Inferior parietal cortex (tissue), 1 donor: ENCODE results near the gene HPCA.
"Not testable (repeated sequence)": the region's sequence is repeated elsewhere in the genome, so short reads cannot be mapped to it uniquely, and the experiment has no call there.

Experiments used
- DNase-seq: peaks from one replicate; pipeline ENCODE4 v3.0.0-alpha.2; 2016; ENCODE audit errors: extremely low spot score

HPCA gene

DNA sequence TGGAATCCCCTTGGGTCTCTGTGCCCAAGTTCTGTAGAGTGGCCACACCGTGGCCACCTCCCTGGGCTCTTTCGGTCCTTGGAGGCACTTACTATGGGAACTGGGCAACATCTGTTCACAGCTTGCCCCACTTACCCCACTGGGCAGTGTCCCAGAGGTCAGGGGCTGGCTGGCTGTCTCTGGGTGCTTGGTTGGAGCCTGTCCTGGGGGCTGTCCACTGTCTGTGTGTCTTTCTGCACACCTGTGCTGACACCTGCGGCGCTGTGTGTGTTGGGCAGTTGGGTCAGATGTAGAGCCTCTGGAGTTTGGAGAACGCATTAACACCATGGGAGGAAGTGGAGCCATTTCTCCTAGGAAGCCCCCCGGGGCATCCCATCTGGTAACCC is 16.2 kb downstream of the HPCA start:
- no peak for DNase-seq

DNA sequence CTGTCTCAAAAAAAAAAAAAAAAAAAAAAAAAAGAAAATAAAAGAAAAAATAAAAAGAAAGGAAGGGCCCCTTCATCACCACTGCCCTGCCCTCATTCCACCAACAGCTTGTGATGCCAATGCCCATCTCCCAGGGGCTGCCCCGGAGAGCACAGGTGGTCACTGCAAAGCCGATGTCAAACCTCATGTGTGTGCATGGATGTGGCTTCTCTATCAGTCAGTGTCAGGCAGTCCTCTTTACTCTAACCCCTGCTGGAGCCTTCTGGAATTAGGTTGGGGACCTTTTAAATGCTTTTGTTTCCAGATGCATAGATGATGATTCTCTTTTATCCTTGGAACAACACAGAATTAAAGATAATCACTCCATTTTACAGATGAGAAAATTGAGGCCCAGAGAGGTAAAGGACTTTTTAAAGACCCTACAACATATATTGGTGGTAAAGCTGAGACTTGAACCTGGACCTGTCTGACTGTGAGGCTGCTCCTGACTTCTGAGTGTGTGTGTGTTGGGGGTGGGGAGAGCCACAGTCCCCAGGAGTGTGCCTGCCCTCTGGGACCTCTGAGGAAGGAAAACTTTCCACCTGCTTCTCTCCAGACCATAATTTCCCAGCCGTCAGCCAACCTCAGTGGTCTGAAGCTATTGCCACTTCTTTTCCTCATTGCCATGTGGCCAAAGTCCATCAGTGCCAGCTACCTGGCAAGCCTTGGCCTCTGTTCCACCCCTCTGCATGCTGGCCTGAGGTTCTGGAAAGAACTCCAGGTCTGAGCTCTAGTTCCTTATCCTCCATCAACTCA is 17.9 kb downstream of the HPCA start:
- no peak for DNase-seq

DNA sequence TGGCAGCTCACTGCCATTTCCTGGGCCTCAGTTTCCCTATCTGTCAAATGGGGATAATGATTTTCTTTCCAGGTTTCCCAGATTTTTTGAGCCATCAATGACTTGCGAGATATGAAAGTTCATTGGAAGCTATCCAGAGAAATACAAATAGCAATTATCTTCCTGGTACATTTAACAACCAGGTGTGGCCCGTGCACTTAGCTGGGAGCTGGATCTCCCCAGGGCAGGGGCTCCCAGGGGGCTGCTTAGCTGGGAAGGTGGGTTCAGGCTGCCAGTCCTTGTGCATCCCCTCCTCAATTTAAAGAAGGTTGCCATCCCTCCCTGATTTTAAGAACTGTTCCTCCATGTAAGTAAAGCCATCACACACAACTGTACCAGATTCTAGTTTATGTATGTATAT is 18.5 kb downstream of the HPCA start:
- DNase-seq, result no peak

DNA sequence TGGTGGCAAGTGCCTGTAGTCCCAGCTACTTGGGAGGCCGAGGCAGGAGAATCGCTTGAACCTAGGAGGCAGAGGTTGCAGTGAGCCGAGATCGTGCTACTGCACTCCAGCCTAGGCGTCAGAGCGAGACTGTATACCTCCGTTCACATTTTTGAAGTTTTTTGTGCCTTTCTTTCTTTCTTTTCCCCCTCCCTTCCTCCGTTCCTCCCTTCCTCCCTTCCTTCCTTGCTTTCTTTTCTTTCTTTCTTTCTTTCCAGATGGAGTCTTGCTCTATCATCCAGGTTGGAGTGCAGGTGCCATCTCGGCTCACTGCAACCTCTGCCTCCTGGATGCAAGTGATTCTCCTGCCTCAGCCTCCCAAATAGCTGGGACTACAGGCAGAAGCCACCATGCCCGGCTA is 19.3 kb downstream of the HPCA start:
- DNase-seq, result not testable (repeated sequence)

DNA sequence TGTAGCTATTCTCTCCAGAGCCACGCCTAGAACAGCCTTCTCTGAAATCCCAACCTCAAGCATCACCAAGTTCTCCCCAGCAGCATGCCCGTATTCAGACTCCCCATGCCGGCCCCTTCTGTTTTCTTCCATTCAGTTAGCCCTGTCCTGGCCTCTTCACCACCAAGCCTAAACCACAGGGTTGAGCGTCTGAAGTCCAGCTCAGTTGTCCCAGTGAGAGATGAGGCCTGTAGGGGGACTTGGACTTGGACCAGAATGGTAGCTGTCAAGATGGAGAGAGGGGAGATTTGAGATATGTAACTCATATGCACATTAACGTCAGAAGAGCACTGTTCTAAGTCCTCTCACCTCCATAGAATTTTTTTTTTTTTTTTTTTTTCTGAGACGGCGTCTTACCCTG is 20.4 kb downstream of the HPCA start:
- DNase-seq, result no peak

DNA sequence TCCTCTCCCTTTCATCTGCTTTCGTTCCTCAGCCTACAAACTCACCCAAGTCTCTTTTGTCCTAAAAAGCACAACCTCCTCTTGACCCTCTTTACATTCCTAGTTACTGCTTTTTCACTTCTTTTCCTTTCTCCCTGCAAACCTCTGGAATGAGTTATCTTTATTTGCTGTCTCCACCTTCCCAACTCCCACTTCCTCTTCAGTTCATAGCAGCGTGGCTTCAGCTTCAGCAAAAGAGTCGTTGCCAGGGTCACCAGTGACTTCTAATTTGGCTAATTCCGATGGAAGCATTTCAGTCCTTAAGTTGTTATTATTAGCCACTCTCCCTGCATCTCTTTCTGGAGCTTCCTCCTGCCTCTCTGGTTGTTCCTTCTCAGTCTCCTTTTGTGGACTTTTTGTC is 21.1 kb downstream of the HPCA start:
- DNase-seq, result no peak

DNA sequence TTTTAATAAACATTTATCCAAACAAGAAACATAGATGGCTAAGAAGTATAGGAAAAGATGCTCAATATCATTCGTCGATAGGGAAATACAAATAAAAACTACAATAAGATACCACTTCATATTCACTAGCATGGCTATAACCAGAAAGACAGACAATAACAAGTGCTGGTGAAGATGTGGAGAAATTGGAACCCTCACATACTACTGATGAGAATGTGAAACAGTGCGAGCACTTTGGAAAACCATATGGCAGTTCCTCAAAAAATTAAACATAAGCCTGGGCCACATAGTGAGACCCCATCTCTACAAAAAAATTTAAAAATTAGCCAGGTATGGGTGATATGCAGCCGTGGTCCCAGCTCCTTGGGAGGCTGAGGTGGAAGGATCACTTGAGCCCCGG is 24.0 kb downstream of the HPCA start:
- no peak for DNase-seq

DNA sequence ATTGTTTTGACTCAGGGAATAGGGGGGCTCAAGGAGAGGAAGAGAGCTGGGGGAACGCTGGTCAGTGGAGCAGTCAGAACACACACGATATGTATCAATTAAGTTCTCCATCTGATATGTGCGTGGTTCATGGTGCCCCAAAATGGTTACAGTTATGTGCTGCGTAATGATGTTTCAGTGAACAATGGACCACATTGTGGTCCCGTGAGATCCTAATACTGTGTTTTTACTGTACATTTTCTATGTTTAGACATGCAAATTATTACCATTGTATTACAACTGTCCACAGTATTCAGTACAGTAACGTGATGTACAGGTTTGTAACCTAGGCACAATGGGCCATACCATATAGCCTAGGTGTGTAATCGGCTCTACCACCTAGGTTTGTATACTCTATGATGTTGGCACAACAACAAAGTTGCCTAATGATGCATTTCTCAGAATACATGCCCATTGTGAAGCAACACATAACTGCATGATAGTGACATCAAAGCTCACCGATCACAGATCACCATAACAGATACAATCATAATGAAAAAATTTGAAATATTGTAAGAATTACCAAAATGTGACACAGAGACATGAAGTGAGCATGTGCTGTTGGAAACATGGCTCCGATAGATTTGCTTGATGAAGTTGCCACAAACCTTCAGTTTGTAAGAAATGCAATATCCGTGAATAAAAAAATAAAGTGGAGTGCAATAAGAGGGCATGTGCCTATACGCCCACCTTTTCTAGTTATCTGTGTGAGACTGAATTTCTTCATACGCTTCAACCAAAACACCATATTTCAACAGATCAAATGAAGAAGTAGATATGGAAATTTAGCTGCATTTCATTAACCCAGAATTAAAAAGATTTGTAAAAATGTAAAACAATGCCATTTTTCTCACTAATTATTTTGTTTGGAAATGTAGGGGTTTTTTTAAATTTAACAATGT is 29.7 kb downstream of the HPCA start:
- no peak for DNase-seq

DNA sequence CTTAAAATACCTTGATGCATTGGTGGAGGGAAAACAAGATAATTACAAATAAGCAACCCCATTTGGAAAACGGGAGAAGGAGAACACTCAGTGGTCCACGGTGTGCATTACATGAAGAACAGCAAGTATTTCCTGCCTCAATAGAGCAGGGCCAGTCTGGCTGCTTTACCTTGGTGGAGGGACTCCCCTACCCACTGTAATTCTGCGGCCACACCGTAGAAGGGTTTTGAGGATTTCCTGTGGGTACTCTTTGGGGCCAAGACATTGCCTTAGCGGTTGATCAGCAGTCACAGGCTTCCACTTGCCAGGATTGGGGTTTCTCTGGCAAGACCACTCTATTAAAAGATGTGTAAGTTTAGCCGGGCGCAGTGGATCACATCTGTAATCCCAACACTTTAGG is 31.2 kb downstream of the HPCA start:
- DNase-seq, result no peak

DNA sequence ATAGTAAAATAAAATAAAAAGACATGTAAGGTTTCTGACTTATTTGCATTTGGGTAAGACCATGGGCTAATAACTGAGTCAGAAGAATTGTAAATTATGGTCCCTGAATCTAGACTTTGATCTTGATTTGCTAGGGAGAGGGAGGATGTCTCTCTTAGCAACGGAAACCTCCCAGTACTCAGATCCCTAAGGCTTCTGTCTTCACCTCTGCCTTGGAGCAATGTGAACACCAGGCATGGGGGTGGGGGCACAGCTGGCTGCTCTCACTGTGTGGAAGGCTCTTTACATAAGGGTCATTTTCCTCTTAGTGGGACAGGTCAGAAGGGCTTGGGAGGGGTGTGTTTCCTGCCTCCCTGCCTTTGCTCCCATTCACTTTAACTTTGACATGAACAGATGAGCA is 31.9 kb downstream of the HPCA start:
- no peak for DNase-seq

DNA sequence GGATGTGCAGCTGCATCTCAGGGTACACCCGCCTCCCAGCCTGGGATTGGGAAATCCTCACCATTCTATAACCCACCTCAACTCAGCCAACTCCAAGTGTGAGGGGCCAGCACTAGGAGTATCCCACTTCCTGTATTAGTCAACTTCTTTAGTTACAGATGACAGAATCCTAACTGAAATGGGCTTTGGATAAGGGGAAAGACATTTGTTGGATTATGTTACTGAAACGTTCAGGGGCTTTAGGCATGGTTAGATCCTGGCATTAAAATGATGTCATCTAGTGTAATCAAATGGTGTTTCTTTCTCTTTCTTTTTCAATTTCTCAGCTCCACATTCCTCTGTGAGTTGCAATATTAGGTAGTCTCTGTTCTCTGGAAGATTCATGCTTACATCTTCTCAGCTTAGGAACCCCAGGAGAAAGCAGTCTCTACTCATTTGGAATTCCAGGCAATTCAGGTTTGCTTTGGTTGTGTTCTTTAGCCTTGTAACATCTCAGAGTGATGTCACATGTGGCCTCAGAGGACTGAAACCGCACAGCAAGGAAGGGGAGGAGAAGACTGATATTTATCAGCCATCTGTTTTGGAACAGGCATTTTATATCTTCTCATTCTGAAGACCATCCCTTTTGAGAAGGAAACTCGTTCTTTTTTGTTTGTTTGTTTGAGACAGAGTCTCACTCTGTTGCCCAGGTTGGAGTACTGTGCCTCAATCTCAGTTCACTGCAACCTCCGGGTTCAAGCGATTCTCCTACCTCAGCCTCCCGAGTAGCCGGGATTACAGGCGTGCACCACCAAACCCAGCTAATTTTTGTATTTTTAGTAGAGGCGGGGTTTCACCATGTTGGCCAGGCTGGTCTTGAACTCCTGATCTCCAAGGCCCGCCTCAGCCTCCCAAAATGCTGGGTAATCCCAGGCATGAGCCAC is 33.8 kb downstream of the HPCA start:
- DNase-seq, result no peak

DNA sequence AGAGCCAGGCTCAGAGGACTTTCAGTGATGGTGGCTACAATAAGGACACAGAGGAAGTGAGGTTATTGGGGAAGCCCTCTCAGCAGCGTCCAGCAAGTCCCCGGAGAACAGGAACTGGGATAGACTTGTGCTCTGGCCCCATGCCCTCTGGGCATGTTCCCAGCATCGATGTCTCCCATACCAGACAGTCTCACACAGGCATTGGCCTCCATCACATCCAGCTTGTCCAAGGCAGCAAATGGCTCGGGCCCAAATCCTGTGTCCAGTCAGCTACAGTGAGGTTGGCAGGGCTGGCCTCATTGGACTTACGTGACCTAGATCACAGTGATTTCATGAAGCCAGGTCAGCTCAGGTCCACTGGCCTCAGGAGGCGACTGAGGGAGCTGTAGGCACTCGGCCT is 34.5 kb downstream of the HPCA start:
- DNase-seq, result no peak

DNA sequence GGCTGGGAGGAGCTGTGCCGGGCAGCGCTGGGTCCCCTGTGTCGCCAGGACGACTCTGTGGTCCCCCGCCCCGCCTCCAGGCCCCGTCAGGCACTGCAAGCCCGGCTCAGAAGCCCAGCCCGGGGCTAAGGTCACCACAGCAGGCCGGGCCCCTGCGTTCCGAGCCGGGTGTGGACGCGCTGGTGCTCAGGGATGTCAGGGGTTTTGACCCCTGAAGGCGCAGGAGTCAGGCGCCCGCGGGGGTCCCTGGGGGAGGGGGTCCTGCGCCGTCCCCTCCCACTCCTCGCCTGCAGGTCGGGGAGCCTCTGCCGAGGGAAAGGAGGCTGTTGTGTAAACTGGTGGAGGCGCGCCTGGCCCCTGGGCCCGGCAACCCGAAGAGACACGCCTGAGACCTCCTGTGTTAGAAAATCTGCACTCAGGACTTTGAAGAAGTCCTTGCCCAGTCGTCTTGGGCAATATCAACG is 38.6 kb downstream of the HPCA start:
- DNase-seq, result no peak

DNA sequence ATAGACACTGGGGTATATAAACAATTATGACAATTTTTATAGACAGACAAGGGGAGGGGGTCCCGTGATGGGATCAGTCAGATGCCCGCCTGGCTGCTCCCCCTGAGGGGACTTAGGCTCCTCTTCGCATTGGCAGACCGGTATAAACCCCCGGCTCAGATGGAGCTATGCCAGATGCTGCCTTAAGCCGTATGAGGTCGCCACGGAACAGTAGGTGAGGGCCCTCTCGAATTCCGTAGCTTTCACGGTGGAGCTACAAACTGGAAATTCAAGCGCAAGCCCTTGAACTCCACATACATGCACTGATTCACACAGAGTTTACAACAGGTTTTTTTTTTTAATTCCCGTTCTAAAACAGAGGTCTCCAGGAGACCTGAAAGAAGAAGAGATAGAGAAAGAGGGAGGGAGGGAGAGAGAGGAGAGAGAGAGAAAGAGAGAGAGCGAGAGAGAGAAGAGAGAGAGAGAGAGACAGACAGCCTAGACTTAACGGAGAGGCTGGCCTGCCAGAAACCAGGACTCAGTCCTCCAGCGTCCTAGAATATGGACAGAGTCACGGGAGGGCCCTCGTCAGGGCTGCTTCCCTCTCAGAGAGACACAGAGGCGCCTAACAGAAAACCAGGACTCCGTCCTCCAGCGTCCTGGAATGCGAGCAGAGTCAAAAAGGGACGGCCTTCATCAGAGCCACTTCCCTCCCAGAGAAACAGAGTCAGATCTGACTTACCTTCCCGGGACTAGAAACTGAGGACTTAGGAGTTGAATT is 39.3 kb downstream of the HPCA start:
- no peak for DNase-seq

DNA sequence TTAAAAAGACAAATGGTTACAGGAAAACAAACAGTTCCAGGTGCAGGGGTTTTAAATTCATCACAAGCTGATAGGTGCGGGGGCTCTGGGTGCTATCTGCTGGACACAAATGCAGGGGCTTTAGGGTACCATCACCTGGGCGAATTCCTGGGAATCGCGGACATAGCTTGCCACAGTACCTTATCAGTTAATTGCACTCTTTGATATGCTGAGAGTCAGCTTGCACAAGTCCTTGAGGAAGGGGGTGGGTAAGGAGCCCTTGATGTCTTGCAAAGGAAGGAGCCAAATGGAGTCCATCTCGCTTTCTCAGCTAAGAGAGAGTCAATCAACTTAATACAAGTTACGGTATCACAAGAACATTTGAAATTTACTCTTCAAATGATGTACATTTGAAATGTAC is 40.3 kb downstream of the HPCA start:
- no peak for DNase-seq

DNA sequence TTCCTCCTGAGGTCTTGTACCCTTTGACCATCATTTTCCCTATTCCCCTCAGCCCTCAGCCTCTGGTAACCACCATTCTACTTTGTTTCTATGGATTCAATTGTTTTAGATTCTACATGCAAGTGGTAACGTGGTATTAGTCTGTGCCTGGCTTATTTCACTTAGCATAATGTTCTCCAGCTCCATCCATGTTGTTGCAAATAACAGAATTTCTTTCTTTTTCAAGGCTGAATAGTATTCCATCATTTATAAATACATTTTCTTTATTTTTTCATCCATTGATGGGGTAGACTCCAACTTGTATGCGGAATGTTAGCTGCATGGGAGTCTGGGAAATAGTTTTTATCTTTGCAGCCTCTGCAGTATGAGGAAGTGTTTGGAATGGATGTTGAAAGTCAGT is 41.1 kb downstream of the HPCA start:
- no peak for DNase-seq

DNA sequence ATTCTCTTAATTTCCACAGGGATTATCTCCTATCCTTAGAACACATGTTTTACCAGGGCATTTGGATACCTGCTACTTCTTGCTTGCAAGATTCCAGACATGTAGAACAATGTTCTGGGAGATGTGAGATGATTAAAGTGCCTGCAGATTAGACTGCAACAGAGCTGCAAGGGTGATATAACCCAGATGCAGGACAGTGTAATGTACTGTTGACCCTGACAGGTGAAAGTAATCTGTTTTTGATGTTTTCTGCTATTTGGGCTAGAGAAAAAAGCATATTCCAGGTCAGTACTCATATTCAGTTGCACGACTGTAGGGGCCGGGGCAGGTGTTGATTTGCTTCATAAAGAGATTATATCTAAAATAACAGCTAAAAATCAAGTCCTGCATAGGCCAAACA is 42.0 kb downstream of the HPCA start:
- no peak for DNase-seq

DNA sequence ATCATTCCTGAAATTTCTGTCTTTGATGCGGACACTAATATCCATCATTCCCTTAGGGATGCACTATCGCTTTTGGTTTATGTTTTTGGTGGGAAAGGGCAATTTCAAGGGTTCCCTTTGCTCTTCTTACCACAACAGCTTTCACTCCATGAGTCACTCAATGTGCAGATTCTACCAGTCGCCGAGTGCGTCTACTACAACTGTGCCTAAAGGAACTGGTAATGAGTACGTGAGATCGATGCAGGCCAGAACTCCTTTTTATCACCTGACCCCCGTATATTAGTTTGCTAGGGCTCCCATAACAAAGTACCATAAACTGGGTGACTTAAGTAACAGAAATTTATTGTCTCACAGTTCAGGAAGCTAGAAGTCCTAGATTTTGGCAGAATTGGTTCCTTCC is 42.4 kb downstream of the HPCA start:
- DNase-seq, result no peak

DNA sequence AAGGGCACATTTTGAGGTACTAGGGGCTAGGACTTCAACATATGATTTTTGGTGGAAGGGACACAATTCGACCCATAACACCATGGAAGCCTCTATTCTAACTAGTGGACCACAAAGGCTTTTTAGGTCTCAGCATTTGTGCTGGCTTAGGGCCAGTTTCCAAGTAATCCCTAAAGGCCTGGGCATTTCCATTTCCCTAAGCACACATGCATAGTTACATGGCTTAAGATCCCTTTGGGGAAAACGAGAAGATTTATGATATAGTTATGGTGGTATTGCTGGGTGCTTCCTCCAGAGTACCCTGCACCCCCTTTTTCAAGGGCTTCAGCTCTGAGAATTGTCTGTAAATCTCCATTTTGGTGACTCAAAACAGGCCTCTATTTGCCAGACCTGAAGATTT is 43.1 kb downstream of the HPCA start:
- DNase-seq, result no peak

DNA sequence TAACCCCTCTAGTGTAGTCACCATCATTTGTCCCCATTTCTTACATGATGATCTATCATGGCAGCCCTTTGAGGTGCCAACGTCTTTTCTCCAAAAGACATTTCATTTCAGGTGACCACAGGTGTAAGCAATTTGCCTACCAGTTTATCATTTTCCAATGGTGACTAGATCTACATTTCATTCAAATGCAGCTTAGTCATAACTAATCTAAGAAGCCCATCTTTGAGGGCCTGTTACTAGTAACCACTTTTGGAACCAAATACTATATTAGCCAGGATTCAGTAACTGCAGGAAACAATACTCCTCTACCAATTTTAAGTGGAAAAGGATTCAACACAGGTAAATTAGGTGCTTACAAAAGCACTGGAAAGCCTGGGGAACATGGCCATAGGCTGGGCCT is 45.5 kb downstream of the HPCA start:
- DNase-seq, result no peak

DNA sequence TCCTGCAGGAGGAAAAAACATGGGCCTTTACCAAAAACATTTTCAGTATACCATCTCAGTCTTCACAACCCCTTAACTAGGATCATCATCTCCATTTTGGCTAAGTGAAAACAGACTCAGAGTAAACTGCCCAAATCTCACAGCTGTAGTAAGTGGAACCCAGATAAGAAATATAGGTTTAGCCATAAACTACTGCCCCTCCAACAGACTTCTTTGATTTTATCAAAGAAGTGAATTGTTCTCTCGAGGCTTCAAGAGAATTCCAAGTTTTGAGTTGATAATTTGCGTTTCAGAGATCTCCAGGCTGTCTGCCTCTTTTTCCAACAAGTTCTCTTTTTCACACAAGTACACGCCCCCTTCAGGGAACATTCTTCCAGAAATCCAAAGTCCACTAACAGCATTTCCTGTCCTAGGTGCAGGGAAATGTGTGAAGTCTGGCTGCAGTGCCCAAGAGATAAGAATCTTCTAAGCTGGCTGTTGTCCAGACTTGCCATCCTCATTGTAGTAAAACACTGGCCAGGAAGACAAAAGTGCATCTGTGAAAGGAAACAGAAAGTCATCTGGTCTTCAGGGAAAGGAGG is 47.5 kb downstream of the HPCA start:
- DNase-seq, result no peak
